Amygdala (tissue), 56 donors: ENCODE data around the gene TXNDC5.
"Not testable (repeated sequence)": the region's sequence is repeated elsewhere in the genome, so short reads cannot be mapped to it uniquely, and the experiment has no call there.

Source experiments
- DNase-seq, 56 donors: peaks; one replicate each; lab custom pipeline; 2025; lab: John Stamatoyannopoulos, UW

TXNDC5 gene

DNA sequence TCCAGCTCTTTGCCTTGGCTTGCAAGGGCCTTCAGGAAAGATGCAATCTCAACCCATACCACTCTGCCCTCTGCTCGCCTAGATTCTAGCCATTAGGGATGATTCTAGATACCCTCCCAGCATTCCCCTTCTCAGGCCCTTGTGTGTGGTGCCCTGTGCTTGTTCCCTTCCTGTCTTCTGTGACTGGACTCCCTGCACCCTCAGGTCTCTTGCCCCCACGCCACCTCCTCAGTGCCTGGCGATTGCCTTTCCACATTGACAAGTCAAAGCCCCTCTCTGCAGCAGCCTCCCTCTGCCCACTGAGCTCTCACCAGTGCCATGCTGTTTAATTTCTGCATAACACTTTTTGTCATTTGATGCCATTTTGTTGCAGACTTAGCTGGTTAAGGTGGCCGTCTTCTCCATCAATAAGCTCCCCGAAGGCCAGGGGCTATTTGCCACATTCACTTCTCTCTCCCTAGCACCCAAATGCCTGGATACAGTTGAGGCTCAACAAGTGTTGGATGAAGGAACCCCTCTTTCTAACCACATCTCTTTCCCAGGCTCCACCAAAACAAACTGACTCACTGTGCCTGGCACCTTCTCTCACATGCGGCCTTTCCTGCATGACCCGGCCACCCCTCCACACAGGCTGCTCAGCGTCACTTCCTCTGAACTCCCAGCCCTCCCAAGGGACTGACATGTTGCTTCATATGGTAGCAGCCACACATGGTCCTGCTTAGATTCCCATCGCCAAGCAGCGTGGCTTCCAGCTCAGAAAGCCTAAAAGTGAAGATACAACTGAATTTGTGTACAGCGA, 4.6 kb upstream of the TXNDC5 start:
- no peak for DNase-seq

- DNase-seq, result no peak
Measured at GRCh38 chr6:7914311-7914710, 3.7 kb upstream of the TXNDC5 start.

DNA sequence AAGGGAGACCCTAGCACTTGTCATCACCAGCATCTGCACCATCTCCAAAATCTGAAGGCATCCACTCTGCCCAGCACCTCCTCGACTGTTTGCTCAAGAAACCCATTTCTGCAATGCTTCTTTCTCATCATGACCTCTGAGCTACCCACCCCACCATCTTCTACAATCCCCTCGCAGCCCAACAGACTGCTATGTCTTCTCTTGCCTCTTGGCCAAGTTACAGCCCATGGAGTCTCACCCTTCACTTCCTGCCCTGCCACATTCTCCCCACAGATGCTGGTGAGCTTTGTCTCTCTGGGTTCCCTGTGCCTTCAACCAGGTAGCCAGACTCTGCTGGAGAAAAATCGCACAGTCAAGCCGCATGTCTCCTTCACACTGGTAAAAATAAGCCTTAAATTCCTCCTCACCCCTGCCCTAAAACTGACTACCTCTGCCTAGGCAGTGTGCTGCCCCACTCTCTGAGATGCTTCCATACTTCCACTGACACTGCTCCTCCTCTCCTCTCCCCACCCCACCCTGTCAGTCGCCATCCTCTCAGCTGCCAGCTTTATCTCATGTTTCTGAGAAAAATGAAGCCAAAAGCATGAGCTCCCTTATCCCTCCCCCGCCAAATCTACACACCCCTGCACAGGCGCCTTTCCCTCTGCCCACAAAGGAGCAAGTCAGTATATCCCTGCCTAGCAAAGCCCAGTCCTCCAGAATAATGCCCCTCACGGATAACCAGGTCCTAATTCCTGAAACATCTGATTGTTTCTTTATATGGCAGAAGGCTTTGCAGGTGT, 2.3 kb upstream of the TXNDC5 start:
- DNase-seq, result no peak

- no peak for DNase-seq
Measured at GRCh38 chr6:7912024-7912423, 1.4 kb upstream of the TXNDC5 start.

GRCh38 chr6:7911345-7911725, 747 bp upstream of the TXNDC5 start:
- DNase-seq, result no peak

- peak in 4 of 56 donors; percentile 44 to 62 (median 54) for DNase-seq
Measured at GRCh38 chr6:7910298-7910653, 312 bp downstream of the TXNDC5 start.

DNA sequence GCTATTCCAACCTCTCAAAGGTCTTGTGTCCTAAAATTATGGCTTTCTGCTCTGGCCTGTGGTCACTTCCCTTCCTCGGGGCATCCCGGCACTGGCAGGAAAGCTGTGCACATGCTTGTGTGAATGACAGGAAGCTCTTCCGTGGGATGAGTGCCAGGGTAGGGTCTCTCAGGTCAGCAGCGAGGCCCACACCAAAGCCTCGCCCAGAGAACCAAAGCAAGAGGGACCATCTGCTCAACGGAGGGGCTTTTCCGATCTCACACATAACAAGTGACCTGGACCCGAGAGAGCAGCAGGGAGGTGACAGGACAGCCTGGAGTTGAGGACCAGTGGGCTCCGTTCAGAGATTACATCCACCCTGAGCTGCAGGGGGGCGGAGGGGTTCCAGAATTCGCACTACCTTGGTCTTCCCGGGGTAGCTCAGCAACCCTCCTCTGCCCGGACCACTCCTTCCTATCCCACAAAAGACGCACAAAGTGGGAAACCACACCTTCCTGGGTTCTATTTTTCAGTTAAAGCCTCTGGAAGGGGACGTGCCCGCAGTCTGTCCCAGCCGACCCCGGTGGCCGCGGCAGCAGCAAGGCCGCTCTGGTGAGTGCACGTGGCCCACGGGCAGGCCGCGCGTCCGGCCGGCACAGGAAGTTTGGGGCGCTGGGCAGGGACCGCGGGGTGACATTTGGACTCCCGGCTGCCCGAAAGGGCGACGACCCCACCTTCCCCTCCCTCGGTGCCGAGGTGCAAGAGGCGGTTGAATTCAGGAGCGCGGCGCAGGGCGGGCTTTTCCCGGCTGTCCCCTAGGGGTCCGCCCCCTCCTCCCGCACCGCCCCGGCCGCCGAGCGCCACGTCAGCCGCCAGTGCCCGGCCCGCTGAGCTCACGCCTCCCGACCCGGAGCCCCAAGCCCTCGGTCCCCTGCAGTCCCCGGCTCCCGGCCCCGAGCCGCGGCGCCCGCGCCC, 988 bp downstream of the TXNDC5 start:
- peak in 24 of 56 donors; percentile 16 to 68 (median 34) for DNase-seq

GRCh38 chr6:7907159-7907558, 3.4 kb downstream of the TXNDC5 start:
- no peak for DNase-seq

DNA sequence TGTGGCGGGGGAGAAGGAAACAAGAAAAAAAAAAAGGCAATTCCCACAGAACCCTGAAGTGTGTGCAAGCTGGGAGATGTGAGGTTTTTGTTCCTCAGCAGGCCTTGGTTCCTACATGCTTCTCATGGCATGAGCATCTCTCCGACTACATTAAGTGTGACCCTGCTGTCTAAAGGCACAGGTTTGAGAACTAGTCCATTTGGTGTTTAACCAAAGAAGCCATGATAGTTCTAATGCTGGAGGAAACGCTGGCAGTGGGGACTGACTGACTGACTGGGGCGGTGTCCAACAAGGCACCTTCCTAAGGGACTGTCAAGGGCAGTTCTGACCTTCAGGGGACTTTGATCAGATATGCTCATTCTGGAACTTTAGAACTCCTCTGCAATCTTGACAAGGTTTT, 3.8 kb downstream of the TXNDC5 start:
- DNase-seq, result no peak

- DNase-seq, result no peak
Measured at GRCh38 chr6:7905416-7905815, 5.2 kb downstream of the TXNDC5 start.

- no peak for DNase-seq
Measured at GRCh38 chr6:7904654-7905319, 5.8 kb downstream of the TXNDC5 start.

DNA sequence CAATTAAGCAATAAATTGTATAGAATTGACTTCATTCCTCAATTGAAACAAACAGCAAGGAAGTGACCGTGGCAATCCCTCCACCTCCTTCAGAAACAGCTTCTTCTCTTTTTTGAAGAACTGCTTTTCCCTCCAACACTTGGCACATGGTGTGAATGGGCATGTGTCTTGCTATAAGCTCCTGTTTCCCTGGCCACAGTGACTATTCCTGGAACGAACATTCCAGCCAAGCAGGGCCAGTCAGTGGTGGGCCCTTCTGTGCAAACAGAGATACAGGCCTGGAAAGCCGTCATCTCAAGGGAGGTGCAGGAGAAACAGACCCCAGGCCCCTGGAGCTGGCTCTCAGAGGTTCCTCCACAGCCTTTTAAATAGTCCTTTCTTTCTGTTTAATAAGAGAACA, 6.9 kb downstream of the TXNDC5 start:
- DNase-seq, result no peak

- no peak for DNase-seq
Measured at GRCh38 chr6:7902867-7903266, 7.7 kb downstream of the TXNDC5 start.

GRCh38 chr6:7902221-7902620, 8.4 kb downstream of the TXNDC5 start:
- DNase-seq, result no peak

GRCh38 chr6:7901780-7902179, 8.8 kb downstream of the TXNDC5 start:
- DNase-seq, result no peak

DNA sequence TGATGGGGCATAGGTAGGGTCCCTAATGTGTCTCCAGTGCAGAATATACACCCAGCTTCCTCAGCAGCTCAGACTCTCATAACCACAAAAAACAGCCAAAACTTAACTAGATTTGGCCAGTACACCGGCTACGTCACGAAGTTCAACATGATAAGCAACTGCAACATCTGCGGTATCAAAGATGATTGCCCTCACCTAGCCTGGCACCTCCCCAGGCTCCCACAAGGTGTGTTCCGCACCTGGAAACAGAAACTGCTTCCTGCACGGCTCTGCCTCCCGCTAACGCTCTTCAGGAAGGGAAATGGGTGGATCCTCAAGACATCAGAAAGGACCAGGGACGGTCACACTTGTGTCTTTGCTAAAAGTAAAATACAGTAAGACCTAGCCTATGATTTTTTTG, 9.5 kb downstream of the TXNDC5 start:
- no peak for DNase-seq

GRCh38 chr6:7900621-7901020, 10.0 kb downstream of the TXNDC5 start:
- DNase-seq, result no peak

DNA sequence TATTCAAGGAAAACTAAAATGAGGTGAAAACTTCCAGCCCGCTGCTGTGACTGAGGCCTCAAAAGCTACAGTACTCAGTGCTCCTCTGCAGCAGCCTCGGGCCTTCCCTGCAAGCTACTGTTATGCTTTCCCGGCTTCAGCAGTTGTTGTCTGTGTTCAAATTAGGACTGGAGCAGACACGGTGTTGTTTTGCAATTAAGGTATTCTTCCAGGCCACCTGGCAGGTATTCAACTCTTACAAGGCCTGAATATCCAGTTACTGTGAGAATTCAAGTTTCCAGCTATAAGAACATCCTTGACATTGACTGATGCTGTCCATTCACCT, 10.7 kb downstream of the TXNDC5 start:
- DNase-seq, result no peak

- peak in 4 of 56 donors; percentile 4 to 25 (median 10) for DNase-seq
Measured at GRCh38 chr6:7899101-7899888, 11.3 kb downstream of the TXNDC5 start.

DNA sequence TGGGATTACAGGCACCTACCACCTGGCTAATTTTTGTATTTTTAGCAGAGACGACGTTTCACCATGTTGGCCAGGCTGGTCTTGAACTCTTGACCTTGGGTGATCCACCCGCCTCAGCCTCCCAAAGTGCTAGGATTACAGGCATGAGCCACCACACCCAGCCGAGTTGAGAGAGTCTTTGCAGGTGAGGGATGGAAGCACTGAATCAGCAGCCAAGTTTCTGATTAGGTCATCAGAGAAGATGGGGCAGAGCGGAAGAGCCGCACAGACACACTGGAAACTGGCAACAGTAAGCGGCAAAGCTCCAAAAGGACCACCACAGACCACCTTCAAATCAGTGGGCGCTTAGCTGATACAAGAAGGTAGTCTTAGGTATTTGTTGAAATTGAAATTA, 12.4 kb downstream of the TXNDC5 start:
- DNase-seq, result not testable (repeated sequence)
